Measurements from ENCODE around the gene RSBN1L. TPM values are rescaled to one million over a fixed set of nuclear protein-coding genes. Genes with fewer than 3 reads are reported as not detected.

Gene RSBN1L
- total RNA-seq, 1 experiment from 2014 or later, result 18.0 TPM

- Histone ChIP-seq H3K27ac (ENCODE audit: low read length) (no peak overlapping the region), H3K9me3 (ENCODE audit: control insufficient read depth, insufficient read depth, low read depth, low read length) (no peaks in the 10 kb centered on the region), H3K4me3 (ENCODE audit: low read depth in 2 of 2, low read length in 2 of 2) (no peak overlapping the region), H3K36me3 (ENCODE audit: control insufficient read depth, insufficient read depth, low read length) (no peaks in the 10 kb centered on the region), H3K4me1 (ENCODE audit: control insufficient read depth, insufficient read depth, low read length) (no peaks in the 10 kb centered on the region), H3K27me3 (ENCODE audit: control insufficient read depth, insufficient read depth, low read length) (no peaks in the 10 kb centered on the region)
- CTCF ChIA-PET, result no interaction called here
- POLR2A ChIA-PET, result interaction anchor here (0.7 kb wide), 1 partner anchor 58 kb away, joined by 4 read pairs; no protein-coding TSS in a partner anchor
- no peak for ATAC-seq
- intact Hi-C loops (cut with micrococcal nuclease; ENCODE audit: unreplicated experiment), result no loop called here
- no peak for DNase-seq (ENCODE audit: low read depth, low spot score)
- no TSS peak for BruUV-seq (replicated peaks)
- TF ChIP-seq TCF7L2 (IDR thresholded peaks at IDR 0.05; ENCODE audit: low read depth, low read length) (no peak), REST (IDR thresholded peaks at IDR 0.05; ENCODE audit: insufficient read depth in 1 of 2, low read depth in 2 of 2, low read length in 1 of 2) (no peak), POLR2AphosphoS5 (IDR thresholded peaks at IDR 0.05; ENCODE audit: low read depth, low read length) (no peak), CTCF (IDR thresholded peaks at IDR 0.05) (no peak), SIN3A (IDR thresholded peaks at IDR 0.05; ENCODE audit: borderline replicate concordance, insufficient read depth, low read depth, low read length) (no peak)
- in situ Hi-C loops (cut with HindIII; ENCODE audit: low pct_unique_long_range_greater_than_20kb, low sequenced_read_pairs), result no loop called here
Observed at GRCh38 chr7:77757589-77757988, 61.3 kb downstream of the RSBN1L start.

- Histone ChIP-seq H3K27me3 (ENCODE audit: control insufficient read depth, insufficient read depth, low read length) (no peaks in the 10 kb centered on the region), H3K9me3 (ENCODE audit: control insufficient read depth, insufficient read depth, low read depth, low read length) (no peaks in the 10 kb centered on the region), H3K4me3 (ENCODE audit: low read depth in 2 of 2, low read length in 2 of 2) (no peak overlapping the region), H3K36me3 (ENCODE audit: control insufficient read depth, insufficient read depth, low read length) (no peaks in the 10 kb centered on the region), H3K4me1 (ENCODE audit: control insufficient read depth, insufficient read depth, low read length) (no peaks in the 10 kb centered on the region), H3K27ac (ENCODE audit: low read length) (no peak overlapping the region)
- CTCF ChIA-PET, result interaction anchor here (0.7 kb wide), 1 partner anchor 9 kb away, joined by 3 read pairs; no protein-coding TSS in a partner anchor
- in situ Hi-C loops (cut with HindIII; ENCODE audit: low pct_unique_long_range_greater_than_20kb, low sequenced_read_pairs) (no loop called here), intact Hi-C loops (cut with micrococcal nuclease; ENCODE audit: unreplicated experiment) (loop anchor here (1.0 kb wide), 1 partner anchor 102 kb away; no protein-coding TSS in a partner anchor)
- DNase-seq (ENCODE audit: low read depth, low spot score), result peak; percentile 60
- no TSS peak for BruUV-seq (replicated peaks)
- TF ChIP-seq TCF7L2 (IDR thresholded peaks at IDR 0.05; ENCODE audit: low read depth, low read length), result no peak
- TF ChIP-seq CTCF (IDR thresholded peaks at IDR 0.05), result peak; percentile 82
- POLR2A ChIA-PET, result no interaction called here
- peak; percentile 81 for ATAC-seq
Observed at GRCh38 chr7:77759294-77759889, 63.1 kb downstream of the RSBN1L start.

All from Panc1 (cell line).